Hindlimb muscle (tissue), 1 donor: ENCODE results near the gene OR8B12. TPM values are rescaled to one million over a fixed set of nuclear protein-coding genes. Genes with fewer than 3 reads are reported as not detected.
"Not testable (repeated sequence)": the region's sequence is repeated elsewhere in the genome, so short reads cannot be mapped to it uniquely, and the experiment has no call there.

Source experiments
- DNase-seq: peaks from one replicate; pipeline ENCODE4 v3.0.0-alpha.2; 2013
- polyA plus RNA-seq: library from polyadenylated mRNA; unstranded; fragments of 120-200 nt; gene quantifications from one replicate; pipeline ENCODE4 v1.2.1, GENCODE V29; 2013; ENCODE audit not compliant: insufficient read length

OR8B12 gene
- polyA plus RNA-seq, 1 donor = not detected

DNA sequence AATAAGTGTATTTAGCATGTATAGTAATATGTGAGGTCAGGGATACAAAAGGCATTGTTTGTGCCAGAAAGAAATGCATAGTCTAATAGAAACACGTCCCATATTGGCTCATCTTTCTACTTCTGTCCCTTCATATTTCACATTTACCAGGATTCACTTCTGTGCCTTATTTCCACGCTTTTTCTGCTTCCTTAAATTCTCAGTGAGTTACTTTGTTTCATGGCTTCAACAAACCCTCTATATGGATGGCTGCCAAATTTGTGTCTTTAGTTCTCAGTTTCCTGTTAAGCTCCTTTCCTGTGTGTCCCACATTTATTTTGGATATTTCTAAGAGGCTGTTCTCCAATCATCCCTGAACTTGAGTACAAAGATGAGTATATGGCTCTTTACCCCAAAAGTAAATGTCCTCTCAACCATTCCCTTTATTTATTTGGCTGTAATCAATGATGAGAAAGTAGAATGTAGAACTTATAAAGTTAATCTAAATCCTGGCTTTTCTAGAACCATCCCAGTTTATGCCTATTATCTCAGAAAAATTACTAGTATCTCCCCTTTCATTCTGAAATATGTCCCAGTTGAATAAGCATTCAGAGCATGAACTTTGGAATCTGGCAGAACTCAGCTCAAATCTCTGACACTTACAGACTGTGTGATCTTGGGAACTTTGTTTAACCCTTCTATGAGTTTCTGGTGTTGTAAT lies 23.5 kb downstream of the OR8B12 start:
- DNase-seq = no peak

GRCh38 chr11:124518989-124519451 lies 24.4 kb downstream of the OR8B12 start:
- DNase-seq = no peak

DNA sequence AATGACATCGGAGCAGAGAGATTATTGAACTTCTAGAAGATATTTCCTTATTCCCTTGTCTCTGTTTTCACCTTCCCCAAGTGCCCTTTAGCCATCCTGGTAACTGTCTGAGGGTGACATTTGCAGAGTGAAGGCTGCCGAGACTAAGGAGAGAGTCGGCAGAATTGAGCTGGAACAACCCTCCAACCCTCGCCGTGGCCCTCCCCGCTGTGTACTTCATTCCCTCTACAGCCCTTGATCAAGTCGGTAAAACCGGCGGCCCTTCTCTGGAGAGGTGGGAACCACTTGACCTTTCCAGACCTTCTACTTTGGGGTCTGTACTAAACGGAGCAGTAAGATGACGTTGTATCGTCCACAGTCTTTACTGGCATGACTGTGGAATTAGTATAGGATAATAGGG lies 26.1 kb downstream of the OR8B12 start:
- no peak for DNase-seq

DNA sequence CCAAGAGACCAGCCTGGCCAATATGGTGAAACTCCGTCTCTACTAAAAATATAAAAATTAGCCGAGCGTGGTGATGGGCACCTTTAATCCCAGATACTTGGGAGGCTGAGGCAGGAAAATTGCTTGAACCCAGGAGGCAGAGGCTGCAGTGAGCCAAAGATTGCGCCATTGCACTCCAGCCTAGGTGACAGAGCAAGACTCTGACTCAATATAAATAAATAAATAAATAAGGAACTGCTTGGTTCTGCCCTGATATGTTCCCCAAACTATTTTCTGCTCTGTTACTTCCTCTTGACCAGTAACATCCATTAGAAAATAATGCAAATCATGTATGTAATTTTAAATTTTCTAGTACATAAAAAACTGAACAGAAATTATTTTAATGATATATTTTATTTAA lies 28.8 kb downstream of the OR8B12 start:
- not testable (repeated sequence) for DNase-seq

DNA sequence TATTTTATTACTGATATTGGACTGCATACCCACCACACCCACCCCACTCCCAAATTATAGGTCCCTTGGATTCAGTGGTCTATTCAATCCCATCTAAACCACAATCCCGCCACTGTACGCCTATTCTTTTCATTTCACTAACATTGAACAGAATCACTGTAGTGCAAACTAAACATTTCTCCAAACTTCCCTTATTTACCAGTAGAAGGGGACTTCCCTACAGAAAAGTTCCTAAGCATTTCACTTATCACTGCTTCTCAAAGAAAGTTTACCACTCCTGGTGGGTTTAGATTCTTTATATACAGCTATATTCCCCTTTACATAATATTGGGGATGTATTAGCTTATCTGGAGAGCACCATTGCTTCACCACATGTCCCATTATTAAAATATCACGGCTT lies 29.3 kb downstream of the OR8B12 start:
- DNase-seq = no peak

DNA sequence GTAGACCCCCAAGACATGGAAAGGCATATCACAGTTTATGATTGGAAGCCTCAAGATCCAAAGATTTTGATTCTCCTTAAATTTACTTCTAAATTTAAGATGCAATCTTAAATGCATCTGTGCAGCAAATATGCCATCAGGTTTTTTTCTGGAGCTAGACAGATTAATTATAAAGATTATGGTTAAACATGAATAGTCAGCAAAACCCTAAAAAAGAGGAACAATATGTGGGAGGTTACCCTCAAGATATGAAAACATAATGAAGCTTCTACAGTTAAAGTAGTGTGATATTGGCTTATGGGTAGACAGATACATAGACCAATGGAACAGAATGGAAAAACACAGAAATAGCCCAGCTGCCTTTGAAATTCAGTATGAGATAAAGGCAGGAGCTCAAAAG lies 31.7 kb downstream of the OR8B12 start:
- no peak for DNase-seq

- no peak for DNase-seq
Observed at GRCh38 chr11:124510279-124510678, 33.2 kb downstream of the OR8B12 start.

GRCh38 chr11:124499711-124500110 lies 43.7 kb downstream of the OR8B12 start:
- no peak for DNase-seq

- DNase-seq = no peak
Observed at GRCh38 chr11:124493016-124493655, 50.3 kb downstream of the OR8B12 start.

Other genes with a start within 250 kb of the OR8B12 start
- gene OR8D1, start 229.7 kb downstream of the OR8B12 start, polyA plus RNA-seq = not detected
- gene OR8D2, start 223.5 kb downstream of the OR8B12 start, polyA plus RNA-seq = not detected
- gene OR8B2, start 159.2 kb downstream of the OR8B12 start, polyA plus RNA-seq = not detected
- gene OR8B3, start 144.6 kb downstream of the OR8B12 start, polyA plus RNA-seq = not detected
- not detected for gene OR8B4, start 118.8 kb downstream of the OR8B12 start, polyA plus RNA-seq
- gene OR8B8, start 98.0 kb downstream of the OR8B12 start, polyA plus RNA-seq = not detected
- gene OR8A1, start 26.3 kb upstream of the OR8B12 start, polyA plus RNA-seq = 0.37 TPM
- not detected for gene PANX3, start 67.8 kb upstream of the OR8B12 start, polyA plus RNA-seq
- 23.1 TPM for gene TBRG1, start 79.2 kb upstream of the OR8B12 start, polyA plus RNA-seq
- 8.9 TPM for gene SIAE, start 130.1 kb upstream of the OR8B12 start, polyA plus RNA-seq
- gene SPA17, start 130.2 kb upstream of the OR8B12 start, polyA plus RNA-seq = 2.1 TPM
- gene NRGN, start 196.3 kb upstream of the OR8B12 start, polyA plus RNA-seq = 5.3 TPM
- gene VSIG2, start 208.6 kb upstream of the OR8B12 start, polyA plus RNA-seq = 1.0 TPM
- gene ESAM, start 218.6 kb upstream of the OR8B12 start, polyA plus RNA-seq = 65.1 TPM